22Rv1 (cell line): Measurements from ENCODE around the gene CNGA3.

Experiments
- ZFX ChIP-seq: fragments of 450-650 bp; IDR thresholded peaks from 2 replicates; pipeline ENCODE4 v1.6.1; 2017; ENCODE audit warnings: antibody characterized with exemption, borderline replicate concordance
- TF ChIP-seq, protein P1 (sequence below): fragments of 450-650 bp; IDR thresholded peaks from 2 replicates; pipeline ENCODE4 v1.5.1; 2017; ENCODE audit warnings: mild to moderate bottlenecking

DNA sequence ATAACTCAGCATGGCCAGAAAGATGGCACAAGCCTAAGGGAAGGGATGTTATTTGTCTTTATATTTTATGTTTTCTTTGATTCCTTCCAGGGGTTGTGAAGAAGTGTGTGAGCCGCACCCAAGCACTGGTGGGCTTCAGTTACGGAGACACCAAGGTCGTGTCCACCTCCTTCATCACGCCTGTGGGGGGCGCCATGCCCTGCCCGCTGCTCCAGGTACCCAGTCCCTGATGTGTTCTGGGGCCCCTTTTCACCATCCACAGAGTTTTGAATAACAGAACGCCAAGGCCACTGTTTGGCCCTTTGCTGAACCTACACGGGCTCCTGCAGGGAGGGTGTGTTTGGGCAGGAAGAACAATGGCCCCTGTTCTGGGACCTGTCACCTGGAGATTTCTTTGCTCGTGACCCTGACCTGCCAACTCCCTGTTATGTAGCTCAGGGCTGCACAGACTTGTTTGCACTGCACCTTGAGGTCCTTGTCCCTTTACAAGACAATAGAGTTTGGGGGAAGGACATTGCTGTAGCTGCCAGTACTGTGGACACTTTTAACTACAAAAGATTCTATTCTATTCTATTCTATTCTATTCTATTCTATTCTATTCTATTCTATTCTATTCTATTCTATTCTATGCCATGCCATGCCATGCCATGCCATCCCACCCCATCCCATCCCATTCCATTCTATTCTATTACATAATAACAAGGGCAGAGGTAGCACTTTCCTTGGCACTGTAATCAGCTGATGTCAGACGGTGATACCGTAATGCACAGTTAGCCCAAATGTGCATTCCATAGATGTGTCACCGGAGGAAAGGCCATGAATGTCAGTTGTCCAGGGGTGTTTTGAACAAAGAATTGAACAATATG lies 48.2 kb upstream of the CNGA3 start:
- TF ChIP-seq, protein P1, sequence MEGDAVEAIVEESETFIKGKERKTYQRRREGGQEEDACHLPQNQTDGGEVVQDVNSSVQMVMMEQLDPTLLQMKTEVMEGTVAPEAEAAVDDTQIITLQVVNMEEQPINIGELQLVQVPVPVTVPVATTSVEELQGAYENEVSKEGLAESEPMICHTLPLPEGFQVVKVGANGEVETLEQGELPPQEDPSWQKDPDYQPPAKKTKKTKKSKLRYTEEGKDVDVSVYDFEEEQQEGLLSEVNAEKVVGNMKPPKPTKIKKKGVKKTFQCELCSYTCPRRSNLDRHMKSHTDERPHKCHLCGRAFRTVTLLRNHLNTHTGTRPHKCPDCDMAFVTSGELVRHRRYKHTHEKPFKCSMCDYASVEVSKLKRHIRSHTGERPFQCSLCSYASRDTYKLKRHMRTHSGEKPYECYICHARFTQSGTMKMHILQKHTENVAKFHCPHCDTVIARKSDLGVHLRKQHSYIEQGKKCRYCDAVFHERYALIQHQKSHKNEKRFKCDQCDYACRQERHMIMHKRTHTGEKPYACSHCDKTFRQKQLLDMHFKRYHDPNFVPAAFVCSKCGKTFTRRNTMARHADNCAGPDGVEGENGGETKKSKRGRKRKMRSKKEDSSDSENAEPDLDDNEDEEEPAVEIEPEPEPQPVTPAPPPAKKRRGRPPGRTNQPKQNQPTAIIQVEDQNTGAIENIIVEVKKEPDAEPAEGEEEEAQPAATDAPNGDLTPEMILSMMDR, result peak; percentile 26
- no peak for TF ChIP-seq ZFX
